Stimulated activated CD4-positive, alpha-beta T cell treated with anti-CD3 and anti-CD28 coated beads, Interleukin-1b, Interleukin-23, amount 100 ng/mL, for 4 hours (primary cell): ENCODE data around the gene TBCEL.
"Not testable (repeated sequence)": the region's sequence is repeated elsewhere in the genome, so short reads cannot be mapped to it uniquely, and the experiment has no call there.

Source experiments
- DNase-seq, 2 donors: peaks; one replicate each; pipeline ENCODE4 v3.0.0-alpha.2; 2020; ENCODE audit warnings: low read depth in 2 of 2

TBCEL gene, protein sequence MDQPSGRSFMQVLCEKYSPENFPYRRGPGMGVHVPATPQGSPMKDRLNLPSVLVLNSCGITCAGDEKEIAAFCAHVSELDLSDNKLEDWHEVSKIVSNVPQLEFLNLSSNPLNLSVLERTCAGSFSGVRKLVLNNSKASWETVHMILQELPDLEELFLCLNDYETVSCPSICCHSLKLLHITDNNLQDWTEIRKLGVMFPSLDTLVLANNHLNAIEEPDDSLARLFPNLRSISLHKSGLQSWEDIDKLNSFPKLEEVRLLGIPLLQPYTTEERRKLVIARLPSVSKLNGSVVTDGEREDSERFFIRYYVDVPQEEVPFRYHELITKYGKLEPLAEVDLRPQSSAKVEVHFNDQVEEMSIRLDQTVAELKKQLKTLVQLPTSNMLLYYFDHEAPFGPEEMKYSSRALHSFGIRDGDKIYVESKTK

GRCh38 chr11:121023848-121024751 is at the start of gene TBCEL:
Gene TBCEL, plus strand, starts transcription at chr11:121024102. Its CDS starts 21,589 bp downstream, at chr11:121045691.
- DNase-seq: peak; percentile 67 to 81

- no peak for DNase-seq
Observed at GRCh38 chr11:120974466-120974865, 49.4 kb upstream of the TBCEL start.

GRCh38 chr11:120974965-120975364 is 48.9 kb upstream of the TBCEL start:
- DNase-seq: no peak

DNA sequence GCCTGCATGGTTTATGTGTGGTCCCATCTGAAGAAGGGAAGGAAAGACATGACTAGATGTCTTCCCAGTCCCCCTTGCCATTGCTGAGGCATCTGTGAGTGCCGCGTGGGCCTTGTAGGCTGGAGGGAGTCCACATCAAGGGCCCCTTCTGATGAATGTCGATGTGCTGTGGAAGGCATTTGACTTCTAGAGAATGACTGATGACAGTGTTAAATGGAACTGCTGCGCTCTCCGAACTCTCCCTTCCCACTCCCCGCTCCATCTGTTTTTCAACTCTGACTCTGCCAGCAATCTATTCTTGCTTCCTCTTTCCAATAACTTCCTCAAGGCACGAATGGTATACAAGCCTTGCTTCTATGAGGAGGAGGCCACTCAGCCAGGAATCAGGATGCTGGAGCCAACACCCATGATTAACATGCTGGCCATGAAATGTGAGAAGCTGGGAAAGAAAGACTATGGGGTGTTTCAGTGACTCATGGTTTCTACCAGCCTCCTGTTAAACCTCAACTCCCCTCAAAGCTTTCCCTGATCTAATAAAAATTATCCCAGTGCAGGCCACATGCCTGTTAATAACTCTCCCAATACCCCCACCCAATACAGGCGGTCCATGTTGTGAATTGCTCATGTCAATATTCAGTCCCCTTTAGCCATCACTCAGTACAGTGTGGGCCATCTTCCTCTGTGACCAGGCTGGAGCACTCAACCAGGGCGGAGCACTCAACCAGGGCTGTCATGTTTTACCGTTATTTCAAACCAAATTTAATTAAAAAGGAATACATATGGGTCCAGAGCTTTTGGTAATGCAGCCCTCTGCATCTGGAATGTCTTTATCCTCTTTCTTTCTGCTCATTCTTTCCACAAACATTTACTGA is 46.4 kb upstream of the TBCEL start:
- DNase-seq: no peak

DNA sequence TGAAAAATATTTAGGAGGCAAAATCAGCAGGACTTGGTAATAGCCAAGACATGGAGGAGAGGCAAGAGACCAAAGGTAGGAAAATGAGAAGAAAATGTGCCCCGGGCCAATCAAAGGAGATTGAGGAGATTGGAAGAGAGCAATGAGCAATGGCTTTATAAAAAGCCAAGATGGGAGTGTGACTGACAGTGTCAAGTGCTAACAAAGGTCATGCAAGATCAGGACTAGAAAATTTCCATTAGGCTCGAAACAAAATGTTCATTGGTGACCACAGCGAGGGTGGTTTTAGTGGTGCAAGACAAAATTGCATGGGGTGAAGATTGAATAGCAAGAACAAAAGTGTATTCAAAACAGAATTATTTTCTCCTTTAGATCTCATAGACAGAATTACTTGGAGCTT is 45.2 kb upstream of the TBCEL start:
- no peak for DNase-seq

- peak; percentile 3 to 23 for DNase-seq
Observed at GRCh38 chr11:120985718-120986569, 38.0 kb upstream of the TBCEL start.

DNA sequence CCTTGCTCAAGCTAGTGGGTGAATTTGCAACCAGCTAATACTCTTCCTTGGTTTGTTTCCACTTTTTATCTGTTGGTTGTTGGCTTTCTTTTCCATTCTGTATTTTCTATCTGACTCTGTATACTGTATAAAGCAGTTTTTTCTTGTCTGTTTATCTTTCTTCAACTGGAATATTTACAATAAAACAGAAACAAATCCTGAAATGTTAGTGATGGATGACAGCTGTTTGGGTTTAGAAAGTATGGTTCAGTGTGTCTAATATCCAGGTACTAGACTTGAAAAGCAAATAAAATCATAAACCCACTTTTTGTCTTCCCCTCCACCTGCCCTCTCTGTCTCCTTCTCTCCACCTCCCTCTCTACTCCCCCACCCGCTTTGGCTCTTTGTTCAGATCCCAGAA is 35.3 kb upstream of the TBCEL start:
- no peak for DNase-seq

- no peak for DNase-seq
Observed at GRCh38 chr11:120991830-120992686, 31.8 kb upstream of the TBCEL start.

DNA sequence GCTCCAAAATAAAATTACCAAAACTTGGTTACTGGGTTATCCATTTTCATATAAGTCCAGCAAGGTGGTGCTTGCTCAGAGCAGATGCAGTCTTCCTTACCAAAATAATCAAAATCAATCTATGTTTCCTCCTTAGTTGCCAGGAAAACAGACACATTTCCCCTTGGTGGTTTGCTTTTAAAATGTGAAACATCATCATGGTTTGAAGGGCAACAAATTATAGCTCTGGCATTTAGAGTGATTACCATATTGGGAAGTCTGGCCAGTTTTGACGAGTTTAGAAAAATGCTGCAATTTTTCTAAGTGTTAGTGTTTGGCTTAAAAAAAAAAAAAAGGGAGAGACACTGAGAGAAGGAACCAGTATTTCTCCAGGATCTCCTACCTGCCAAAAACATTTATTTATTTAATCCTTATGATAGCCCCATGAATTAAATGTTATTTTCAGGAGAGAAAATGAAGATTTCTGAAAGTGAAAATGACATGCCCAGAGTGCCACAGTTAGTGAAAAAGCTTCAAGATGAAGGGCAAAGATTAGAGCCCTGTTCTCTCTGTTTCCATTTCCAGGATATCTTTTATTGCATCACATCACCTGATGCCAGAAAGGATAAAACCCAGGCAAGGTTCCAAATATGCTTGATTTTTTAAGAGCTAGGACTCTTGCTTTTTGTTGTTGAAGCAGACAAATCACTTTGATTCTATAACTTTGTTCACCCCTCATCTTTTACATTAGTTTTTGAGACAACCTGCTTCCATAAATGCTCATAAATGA is 29.6 kb upstream of the TBCEL start:
- DNase-seq: no peak

DNA sequence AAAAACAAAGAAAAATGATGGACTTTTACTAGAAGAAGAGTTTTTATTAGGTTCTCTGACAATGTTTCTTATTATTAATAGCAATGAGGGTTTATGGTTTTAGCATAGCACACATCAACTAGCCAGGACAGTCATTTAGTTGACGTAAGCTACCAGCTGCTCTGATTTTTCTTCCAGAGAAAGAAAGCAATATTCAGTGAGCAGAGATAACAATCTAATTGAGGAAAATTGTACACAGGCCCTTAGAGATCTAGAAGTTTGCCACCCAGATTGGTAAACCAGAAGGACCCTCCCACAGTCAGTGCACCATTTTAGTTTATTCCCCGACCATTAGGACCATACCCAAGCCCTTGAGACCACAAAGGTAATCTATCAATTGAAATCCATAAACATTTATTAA is 28.7 kb upstream of the TBCEL start:
- DNase-seq: no peak

GRCh38 chr11:120996973-120997372 is 26.9 kb upstream of the TBCEL start:
- DNase-seq: no peak

DNA sequence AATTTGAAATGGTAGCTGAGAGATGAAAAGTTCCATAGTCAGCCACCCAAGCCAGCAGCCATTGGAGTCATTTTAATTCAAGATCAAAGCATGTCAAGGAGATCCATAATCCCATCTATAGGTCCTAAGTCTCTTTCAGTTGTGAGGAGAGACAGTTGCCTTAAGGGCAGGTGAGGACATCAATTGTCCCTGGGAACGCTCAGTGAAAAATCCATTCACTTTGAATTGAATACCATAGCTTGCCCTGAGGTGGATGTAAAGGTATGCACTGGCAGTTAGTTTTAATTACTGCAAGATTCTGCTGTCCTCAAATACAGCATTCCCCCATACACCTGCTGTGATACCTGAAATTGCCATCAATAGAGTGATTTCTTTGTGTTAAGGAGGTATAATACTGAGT is 25.3 kb upstream of the TBCEL start:
- DNase-seq: no peak

GRCh38 chr11:121004206-121004840 is 19.6 kb upstream of the TBCEL start:
- no peak for DNase-seq

DNA sequence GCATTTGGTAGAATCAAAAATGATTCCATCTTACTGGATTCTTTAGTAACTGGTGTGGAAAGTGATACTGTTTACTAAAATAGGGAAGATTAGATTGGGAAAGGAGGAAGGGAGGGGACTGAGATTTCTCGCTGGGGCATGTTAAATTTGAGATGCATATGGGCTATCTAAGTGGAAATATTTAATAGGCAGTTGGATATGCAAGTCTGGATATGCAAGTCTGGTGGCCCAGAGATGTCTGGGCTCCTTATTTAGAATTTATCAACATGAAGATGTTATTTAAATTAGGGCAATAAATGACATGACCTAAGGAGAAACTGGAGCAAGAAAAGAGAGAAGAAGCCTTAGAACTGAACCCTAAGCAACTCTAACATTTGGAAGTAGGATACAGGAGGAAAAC is 17.0 kb upstream of the TBCEL start:
- DNase-seq: no peak

GRCh38 chr11:121008551-121008950 is 15.4 kb upstream of the TBCEL start:
- DNase-seq: no peak

- DNase-seq: no peak
Observed at GRCh38 chr11:121012091-121012490, 11.8 kb upstream of the TBCEL start.

- no peak for DNase-seq
Observed at GRCh38 chr11:121018746-121019145, 5.2 kb upstream of the TBCEL start.

GRCh38 chr11:121021718-121022117 is 2.2 kb upstream of the TBCEL start:
- not testable (repeated sequence) for DNase-seq

DNA sequence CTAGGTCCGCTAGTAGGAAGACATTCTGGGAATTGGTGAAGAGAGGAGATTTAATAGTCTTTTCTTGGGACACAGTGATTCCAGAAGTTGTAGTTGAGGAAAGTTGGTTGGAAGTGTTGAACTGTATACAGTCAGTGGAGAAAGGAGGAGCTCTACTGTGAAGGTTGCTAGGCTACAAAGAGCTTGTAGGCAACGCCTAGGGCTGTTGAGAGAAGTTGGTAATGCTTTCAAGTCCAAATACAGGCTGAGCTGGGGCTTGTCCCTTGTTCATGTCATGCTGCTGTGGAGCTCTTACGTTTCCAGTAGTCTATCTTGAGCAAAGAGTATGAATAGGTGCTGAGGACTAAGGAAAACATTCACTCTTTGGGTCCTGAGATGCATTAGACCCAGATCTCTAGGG is 1.1 kb downstream of the TBCEL start:
- no peak for DNase-seq
